Naive B cell (primary cell): ENCODE results near the gene MFAP2. TPM values are rescaled to one million over a fixed set of nuclear protein-coding genes. Genes with fewer than 3 reads are reported as not detected.

Experiments
- ATAC-seq, 2 donors: fragments of 150-1000 bp; cut with Tn5 transposase; 2 replicates each; pipeline ENCODE4 v1.10.0; 2021; ENCODE audit warnings: low read depth in 2 of 2, mild to moderate bottlenecking in 2 of 2, moderate library complexity in 2 of 2
- DNase-seq: peaks from one replicate; pipeline ENCODE4 v3.0.0; 2022
- H3K27ac Mint-ChIP-seq, 6 donors: one replicate each; pipeline ENCODE4 v1.8.0; 2020 to 2022; ENCODE audit warnings: mild to moderate bottlenecking in 6 of 6, mixed read lengths in 6 of 6, moderate library complexity in 5 of 6, inconsistent platforms in 2 of 6
- H3K27me3 Mint-ChIP-seq, 3 donors: one replicate each; pipeline ENCODE4 v1.8.0; 2021 to 2022; ENCODE audit warnings: mixed read lengths in 3 of 3, mild to moderate bottlenecking in 1 of 3
- H3K36me3 Mint-ChIP-seq, 2 donors: one replicate each; pipeline ENCODE4 v1.8.0; 2020 to 2022; ENCODE audit warnings: mixed read lengths in 2 of 2, inconsistent platforms in 1 of 2, mild to moderate bottlenecking in 1 of 2
- H3K4me1 Mint-ChIP-seq, 3 donors: one replicate each; pipeline ENCODE4 v1.8.0; 2020 to 2022; ENCODE audit warnings: mixed read lengths in 3 of 3, inconsistent platforms in 1 of 3, mild to moderate bottlenecking in 1 of 3, moderate library complexity in 1 of 3
- H3K4me3 Mint-ChIP-seq, 8 donors: one replicate each; pipeline ENCODE4 v1.8.0; 2020 to 2022; ENCODE audit warnings: mild to moderate bottlenecking in 8 of 8, mixed read lengths in 8 of 8, moderate library complexity in 8 of 8, inconsistent platforms in 2 of 8
- H3K9me3 Mint-ChIP-seq, 7 donors: one replicate each; pipeline ENCODE4 v1.8.0; 2020 to 2022; ENCODE audit warnings: mixed read lengths in 7 of 7, mild to moderate bottlenecking in 5 of 7, inconsistent platforms in 2 of 7, moderate library complexity in 1 of 7
- polyA plus RNA-seq, 6 donors: library from polyadenylated mRNA; unstranded; fragments of 300-500 nt; fragmentation: Illumina TruSeq; gene quantifications; one replicate each; pipeline ENCODE4 v1.2.3, GENCODE V29; 2021; ENCODE audit warnings: low read depth in 6 of 6

Gene MFAP2, protein sequence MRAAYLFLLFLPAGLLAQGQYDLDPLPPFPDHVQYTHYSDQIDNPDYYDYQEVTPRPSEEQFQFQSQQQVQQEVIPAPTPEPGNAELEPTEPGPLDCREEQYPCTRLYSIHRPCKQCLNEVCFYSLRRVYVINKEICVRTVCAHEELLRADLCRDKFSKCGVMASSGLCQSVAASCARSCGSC
- not detected for polyA plus RNA-seq

DNA sequence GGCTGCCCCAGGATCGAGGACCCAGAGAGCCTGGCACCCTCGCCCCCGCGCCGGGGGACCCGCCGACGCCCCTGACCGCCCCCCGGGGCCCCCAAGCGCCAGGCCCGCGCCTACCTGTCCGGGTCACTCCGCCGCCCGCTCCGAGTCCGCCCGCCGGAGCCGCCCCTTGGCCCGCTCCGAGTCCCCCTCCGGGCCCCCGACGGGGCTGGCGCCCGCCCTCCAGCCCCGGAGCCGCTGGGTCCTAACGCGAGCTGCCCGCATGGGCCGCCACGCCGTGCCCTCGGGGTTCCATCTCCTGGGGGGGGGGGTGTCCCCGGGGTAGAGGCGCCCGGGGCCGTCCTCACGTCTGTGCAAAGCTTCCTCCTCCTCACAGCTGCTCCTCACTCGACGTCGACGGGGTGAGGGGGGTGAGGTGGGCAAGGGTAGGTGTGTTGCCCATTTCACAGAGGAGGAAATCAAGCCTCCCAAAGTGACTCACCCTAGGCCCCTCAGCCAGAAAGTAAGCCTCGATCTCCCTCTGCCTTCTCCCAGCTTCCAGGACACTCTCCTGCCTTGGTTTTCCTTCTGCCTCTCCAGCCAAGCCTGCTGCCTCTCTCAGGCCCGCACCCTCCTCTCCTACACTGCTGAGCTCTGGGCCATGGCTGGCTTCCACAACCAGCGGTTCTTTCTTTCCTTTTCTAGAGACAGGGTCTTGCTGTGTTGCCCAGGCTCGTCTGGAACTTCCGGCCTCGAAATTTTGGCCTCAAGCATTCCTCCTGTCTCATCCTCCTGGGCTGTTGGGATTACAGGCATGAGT is at the start of gene MFAP2:
Gene MFAP2 (minus strand): TSS at position 148 of the 796 bp plus-strand sequence. CDS start 2,347 bp downstream, outside the sequence.
- peaks cover 0 to 14% of the 10 kb centered on the region in 2 donors for H3K36me3 Mint-ChIP-seq
- ATAC-seq (peak; percentile 54 to 65), DNase-seq (no peak)
- H3K27me3 Mint-ChIP-seq = peaks cover 16 to 35% (median 31%) of the 10 kb centered on the region in 3 donors
- peaks cover 0 to 3% (median 0%) of the 10 kb centered on the region in 7 donors for H3K9me3 Mint-ChIP-seq
- peak within 1 kb of the TSS; percentile 50 to 90 (median 80) for H3K4me3 Mint-ChIP-seq
- peak within 1 kb of the TSS in 2 of 6 donors; percentile 69 to 93 for H3K27ac Mint-ChIP-seq
- peaks cover 12 to 20% (median 13%) of the 10 kb centered on the region in 3 donors for H3K4me1 Mint-ChIP-seq

DNA sequence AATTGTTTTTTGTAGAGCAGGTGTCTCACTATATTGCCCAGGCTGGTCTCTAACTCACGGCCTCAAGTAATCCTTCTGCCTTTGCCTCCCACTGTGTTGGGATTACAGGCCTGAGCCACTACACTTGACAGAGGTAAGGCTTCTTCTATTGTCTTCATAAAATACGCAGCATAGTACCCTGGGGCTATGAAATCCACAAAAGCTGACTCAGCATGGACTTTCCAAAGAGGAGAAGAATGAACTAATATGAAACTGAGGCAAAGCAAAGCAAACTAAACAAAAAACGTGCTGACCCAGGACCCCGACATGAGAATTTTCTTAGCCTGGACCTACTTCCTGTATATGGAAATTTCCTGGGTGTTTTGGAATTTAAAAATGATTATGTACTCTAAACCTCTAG is 49.8 kb upstream of the MFAP2 start:
- Mint-ChIP-seq H3K27me3 (no peaks in the 10 kb centered on the region), H3K4me1 (no peaks in the 10 kb centered on the region), H3K36me3 (peaks cover 14 to 16% of the 10 kb centered on the region in 2 donors), H3K9me3 (no peaks in the 10 kb centered on the region), H3K4me3 (no peak overlapping the region), H3K27ac (no peak overlapping the region)
- no peak for ATAC-seq
- no peak for DNase-seq

DNA sequence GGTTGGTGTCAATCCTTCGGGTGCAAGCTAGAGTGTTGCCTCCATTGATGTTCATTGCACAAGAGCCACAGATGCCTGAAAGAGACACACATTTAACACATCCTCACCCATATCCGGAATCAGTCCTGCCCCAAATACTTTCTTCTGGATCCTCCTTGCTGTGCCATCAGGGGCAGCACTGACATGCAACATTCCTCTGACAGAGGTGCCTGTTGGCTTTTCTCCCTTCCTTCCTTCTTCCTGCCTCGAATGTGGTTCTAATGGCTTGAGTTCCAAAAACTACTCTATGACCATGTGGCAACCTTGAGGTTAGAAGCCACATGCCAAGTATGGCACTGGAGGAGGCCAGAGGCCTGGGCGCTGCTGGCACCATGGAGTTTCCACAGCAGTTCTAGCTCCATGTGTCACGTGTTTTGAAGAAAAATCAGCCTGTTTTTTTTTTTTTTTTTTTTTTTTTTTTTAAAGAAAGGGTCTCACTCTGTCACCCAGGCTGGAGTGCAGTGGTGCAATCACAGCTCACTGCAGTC is 48.3 kb upstream of the MFAP2 start:
- DNase-seq (no peak), ATAC-seq (no peak)
- Mint-ChIP-seq H3K27ac (peak overlapping the region in 2 of 6 donors; percentile 6 to 69), H3K36me3 (peaks cover 14 to 16% of the 10 kb centered on the region in 2 donors), H3K27me3 (no peaks in the 10 kb centered on the region), H3K9me3 (no peaks in the 10 kb centered on the region), H3K4me1 (peaks cover 0 to 2% (median 0%) of the 10 kb centered on the region in 3 donors), H3K4me3 (no peak overlapping the region)

DNA sequence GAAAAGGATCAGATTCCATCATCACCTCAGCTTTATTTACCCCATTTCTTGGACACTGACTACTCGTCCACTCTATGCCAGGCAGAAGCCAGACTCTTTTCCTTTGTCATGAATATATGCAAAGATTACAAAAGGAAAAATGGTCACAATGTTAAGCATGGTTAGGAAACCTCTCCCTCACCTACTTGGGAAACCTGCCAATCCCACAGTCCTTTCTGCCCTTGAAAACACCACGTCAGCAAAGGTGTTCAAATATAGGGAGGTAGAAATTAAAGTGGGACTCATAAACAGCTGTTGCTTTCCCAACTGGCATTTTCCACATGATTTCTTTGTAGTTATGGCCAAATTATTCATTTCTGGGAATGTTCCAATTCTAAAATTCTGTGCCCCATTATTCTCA is 47.5 kb upstream of the MFAP2 start:
- Mint-ChIP-seq H3K27me3 (no peaks in the 10 kb centered on the region), H3K4me1 (peaks cover 0 to 5% (median 0%) of the 10 kb centered on the region in 3 donors), H3K27ac (peak overlapping the region in 1 of 6 donors; percentile 10), H3K36me3 (peaks cover 14 to 24% of the 10 kb centered on the region in 2 donors), H3K4me3 (no peak overlapping the region), H3K9me3 (no peaks in the 10 kb centered on the region)
- DNase-seq (no peak), ATAC-seq (no peak)

DNA sequence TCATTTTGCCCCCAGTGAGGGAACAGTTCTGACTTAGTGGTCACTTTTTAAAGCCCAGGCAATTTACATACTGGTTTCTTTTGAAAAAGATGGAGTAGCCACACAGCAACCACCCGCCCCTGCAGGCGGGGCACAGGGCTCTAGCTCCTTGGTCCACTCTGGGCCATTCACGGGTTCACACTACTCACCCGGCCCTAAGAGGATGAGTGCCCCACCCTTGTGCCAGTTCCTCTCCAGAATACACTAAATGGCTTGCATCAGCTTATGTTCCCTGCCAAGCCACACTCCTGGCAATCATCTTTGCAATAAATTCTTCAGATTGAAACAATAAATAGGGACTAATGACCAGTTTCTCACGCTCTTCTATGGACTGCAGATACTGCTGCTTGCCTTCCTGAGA is 47.0 kb upstream of the MFAP2 start:
- H3K9me3 Mint-ChIP-seq = no peaks in the 10 kb centered on the region
- no peak overlapping the region for H3K27ac Mint-ChIP-seq
- no peak for DNase-seq
- peaks cover 14 to 24% of the 10 kb centered on the region in 2 donors for H3K36me3 Mint-ChIP-seq
- no peak overlapping the region for H3K4me3 Mint-ChIP-seq
- peaks cover 0 to 5% (median 0%) of the 10 kb centered on the region in 3 donors for H3K4me1 Mint-ChIP-seq
- H3K27me3 Mint-ChIP-seq = no peaks in the 10 kb centered on the region
- no peak for ATAC-seq

DNA sequence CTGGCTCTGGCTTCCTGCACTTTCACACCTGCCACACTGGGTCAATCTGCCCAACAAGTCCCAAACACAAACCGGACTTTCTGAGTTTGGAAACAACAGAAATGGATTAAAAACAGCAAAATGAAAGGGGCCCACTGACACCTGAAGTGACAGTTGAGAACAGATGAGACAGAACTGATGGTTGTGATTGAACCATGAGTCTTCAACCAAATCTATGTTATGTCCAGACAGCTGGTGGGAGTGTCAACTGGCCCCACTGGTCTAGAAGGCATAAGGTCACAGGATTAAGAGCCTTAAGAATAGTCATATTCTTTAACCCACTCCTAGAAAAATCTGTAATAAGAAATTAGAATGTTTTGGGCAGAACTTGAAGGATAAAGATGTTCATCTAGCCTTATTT is 44.3 kb upstream of the MFAP2 start:
- ATAC-seq (no peak), DNase-seq (no peak)
- Mint-ChIP-seq H3K4me1 (peaks cover 0 to 7% (median 0%) of the 10 kb centered on the region in 3 donors), H3K36me3 (peaks cover 14 to 24% of the 10 kb centered on the region in 2 donors), H3K9me3 (no peaks in the 10 kb centered on the region), H3K27me3 (no peaks in the 10 kb centered on the region), H3K27ac (peak overlapping the region in 1 of 6 donors; percentile 47), H3K4me3 (no peak overlapping the region)

DNA sequence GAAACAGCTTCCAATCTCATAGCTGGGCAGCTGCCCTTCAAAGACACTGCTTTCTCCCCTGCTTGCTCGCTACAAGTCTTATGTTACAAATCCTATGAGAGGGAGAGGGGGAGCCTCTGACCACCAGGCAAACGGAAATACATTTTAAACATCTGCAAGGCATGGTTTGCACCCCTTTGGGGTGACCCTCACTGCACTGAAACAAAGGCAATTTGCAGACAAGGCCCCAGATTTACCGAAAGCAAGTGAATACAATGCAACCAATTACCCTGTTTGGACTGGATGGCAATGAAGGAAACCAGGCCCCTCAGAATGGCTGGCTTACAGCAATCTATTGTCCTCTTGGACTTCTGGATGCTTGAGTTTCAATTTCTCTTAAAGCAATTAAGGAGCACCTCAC is 43.2 kb upstream of the MFAP2 start:
- DNase-seq (no peak), ATAC-seq (no peak)
- Mint-ChIP-seq H3K27ac (peak overlapping the region in 3 of 6 donors; percentile 33 to 67 (median 47)), H3K36me3 (peaks cover 12 to 24% of the 10 kb centered on the region in 2 donors), H3K27me3 (no peaks in the 10 kb centered on the region), H3K9me3 (no peaks in the 10 kb centered on the region), H3K4me3 (peak overlapping the region in 1 of 8 donors; percentile 44), H3K4me1 (peaks cover 10 to 16% (median 11%) of the 10 kb centered on the region in 3 donors)

DNA sequence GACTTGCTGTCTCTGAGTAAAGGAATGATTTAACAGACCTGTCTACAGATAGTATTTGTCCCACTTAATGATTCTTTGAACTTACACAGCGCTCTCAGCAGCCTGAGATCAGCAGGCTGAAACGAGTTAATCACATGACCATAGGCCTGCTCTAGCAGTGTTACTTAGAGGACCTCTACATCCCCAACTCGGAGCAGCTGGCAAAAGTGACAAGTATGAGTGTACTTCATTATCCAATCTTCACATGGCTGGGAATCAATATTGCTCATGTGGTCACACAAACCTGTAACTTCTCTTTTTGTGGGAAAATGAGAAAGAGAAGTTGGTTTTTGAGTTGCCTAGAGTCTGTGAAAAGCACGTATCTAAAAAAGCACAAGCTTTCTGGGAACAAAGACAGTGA is 42.7 kb upstream of the MFAP2 start:
- Mint-ChIP-seq H3K4me1 (peaks cover 10 to 16% (median 11%) of the 10 kb centered on the region in 3 donors), H3K36me3 (peaks cover 7 to 19% of the 10 kb centered on the region in 2 donors), H3K9me3 (no peaks in the 10 kb centered on the region), H3K27ac (no peak overlapping the region), H3K27me3 (no peaks in the 10 kb centered on the region), H3K4me3 (no peak overlapping the region)
- no peak for ATAC-seq
- DNase-seq = no peak

DNA sequence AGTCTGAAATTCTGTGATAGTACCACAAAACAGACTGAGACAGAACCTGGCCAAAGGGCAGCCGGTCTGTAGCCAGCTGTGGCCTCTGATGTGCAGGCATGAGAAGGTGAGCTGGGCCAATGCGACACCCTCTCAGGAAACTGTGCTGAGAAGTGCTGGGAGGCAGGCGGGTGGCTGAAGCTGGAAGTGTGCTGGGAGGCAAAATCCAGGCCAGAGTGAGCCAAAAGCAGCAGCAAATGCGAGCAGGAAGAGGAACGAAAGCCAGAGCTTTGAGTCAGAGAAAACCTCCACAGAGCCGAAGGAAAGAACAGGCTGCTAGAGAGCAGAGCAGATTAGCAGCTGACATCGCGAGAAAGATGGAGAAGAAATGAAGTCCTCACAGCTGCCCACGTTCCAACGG is 41.5 kb upstream of the MFAP2 start:
- peaks cover 0 to 9% of the 10 kb centered on the region in 2 donors for H3K36me3 Mint-ChIP-seq
- no peaks in the 10 kb centered on the region for H3K9me3 Mint-ChIP-seq
- ATAC-seq (no peak), DNase-seq (no peak)
- H3K27me3 Mint-ChIP-seq = no peaks in the 10 kb centered on the region
- H3K27ac Mint-ChIP-seq = peak overlapping the region in 1 of 6 donors; percentile 41
- peaks cover 10 to 16% (median 11%) of the 10 kb centered on the region in 3 donors for H3K4me1 Mint-ChIP-seq
- no peak overlapping the region for H3K4me3 Mint-ChIP-seq

DNA sequence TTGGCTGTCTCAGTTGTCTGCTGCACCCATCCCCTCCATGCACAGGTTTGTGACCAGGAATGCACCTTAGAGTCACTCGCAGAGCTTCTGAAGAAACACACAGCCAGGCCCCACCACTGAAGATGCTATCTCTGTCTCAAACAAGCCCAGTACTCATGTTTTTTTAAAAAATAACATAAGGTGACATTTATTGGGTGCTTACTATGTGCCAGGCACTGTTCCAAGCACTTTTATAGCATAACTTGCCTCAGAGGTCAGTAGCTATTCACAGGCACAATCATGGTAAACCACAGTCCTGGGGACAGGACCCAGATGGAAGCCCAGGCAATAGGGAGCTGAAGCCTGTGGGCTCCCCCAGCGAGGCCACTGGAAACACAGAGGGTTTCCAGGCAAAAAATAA is 40.1 kb upstream of the MFAP2 start:
- Mint-ChIP-seq H3K9me3 (no peaks in the 10 kb centered on the region), H3K27me3 (no peaks in the 10 kb centered on the region), H3K4me3 (no peak overlapping the region), H3K27ac (peak overlapping the region in 4 of 6 donors; percentile 11 to 63 (median 33)), H3K4me1 (peaks cover 10 to 16% (median 11%) of the 10 kb centered on the region in 3 donors), H3K36me3 (peaks cover 0 to 8% of the 10 kb centered on the region in 2 donors)
- DNase-seq = no peak
- ATAC-seq = no peak

DNA sequence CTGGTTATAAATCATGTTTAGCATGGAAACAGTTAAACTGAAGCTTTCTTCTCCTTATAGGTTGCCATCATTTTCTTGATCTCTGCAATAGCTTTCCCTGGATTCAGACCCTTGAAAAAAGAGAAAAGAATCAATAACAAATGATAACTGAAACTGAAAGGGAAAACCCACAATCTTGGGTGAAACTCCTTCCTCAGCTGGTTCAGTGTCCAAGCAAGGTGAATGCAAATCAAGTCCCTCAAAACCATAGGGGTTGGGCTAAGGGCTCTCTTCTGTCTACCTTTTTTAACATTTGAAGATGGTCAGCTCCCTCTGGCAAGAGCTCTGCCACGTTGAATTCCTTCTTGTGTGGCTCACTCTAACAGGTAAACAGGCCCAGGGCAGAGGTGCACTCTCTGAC is 38.4 kb upstream of the MFAP2 start:
- H3K9me3 Mint-ChIP-seq = no peaks in the 10 kb centered on the region
- H3K27ac Mint-ChIP-seq = peak overlapping the region; percentile 22 to 86 (median 37)
- no peaks in the 10 kb centered on the region for H3K27me3 Mint-ChIP-seq
- DNase-seq (no peak), ATAC-seq (peak; percentile 27 to 28)
- peak overlapping the region in 2 of 8 donors; percentile 30 to 52 for H3K4me3 Mint-ChIP-seq
- peaks cover 0 to 8% of the 10 kb centered on the region in 2 donors for H3K36me3 Mint-ChIP-seq
- peaks cover 10 to 16% (median 11%) of the 10 kb centered on the region in 3 donors for H3K4me1 Mint-ChIP-seq

DNA sequence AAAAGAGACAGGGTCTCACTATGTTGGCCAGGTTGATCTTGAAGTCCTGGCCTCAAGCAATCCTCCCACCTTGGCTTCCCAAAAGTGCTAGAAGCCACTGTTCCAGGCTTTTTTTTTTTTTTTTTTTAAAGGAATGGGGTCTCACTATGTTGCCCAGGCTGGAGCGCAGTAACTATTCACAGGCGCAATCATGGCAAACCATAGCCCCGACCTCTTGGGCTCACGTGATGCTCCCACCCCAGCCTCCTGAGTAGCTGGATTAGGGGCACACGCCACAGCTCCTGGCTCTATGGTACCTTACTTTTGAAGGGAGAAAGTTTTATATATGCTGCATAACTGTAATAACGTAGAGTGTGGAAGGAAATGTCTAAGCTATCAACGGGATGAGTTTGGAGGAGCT is 37.0 kb upstream of the MFAP2 start:
- H3K27ac Mint-ChIP-seq = peak overlapping the region in 2 of 6 donors; percentile 13 to 49
- no peaks in the 10 kb centered on the region for H3K36me3 Mint-ChIP-seq
- peaks cover 10 to 15% (median 14%) of the 10 kb centered on the region in 3 donors for H3K4me1 Mint-ChIP-seq
- no peaks in the 10 kb centered on the region for H3K27me3 Mint-ChIP-seq
- no peaks in the 10 kb centered on the region for H3K9me3 Mint-ChIP-seq
- ATAC-seq (no peak), DNase-seq (no peak)
- no peak overlapping the region for H3K4me3 Mint-ChIP-seq

DNA sequence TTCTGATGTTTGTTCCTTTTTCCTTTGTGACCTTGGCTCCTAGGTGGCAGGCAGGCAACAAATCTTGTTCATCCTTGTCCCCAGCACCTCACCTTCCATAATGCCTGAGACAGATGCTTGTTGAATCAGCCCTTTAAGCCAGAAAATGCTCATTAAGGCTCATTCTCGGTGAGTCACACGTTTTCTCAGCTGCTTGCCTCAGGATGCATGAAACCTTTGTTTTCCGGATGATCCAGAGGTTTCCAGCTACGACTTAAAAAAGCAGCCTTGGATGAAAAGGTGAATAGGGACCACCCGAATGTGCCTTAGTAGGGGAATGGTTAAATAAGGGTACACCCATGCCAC is 35.9 kb upstream of the MFAP2 start:
- no peaks in the 10 kb centered on the region for H3K9me3 Mint-ChIP-seq
- H3K27me3 Mint-ChIP-seq = no peaks in the 10 kb centered on the region
- ATAC-seq (no peak), DNase-seq (no peak)
- peak overlapping the region in 1 of 6 donors; percentile 64 for H3K27ac Mint-ChIP-seq
- H3K4me3 Mint-ChIP-seq = no peak overlapping the region
- peaks cover 15 to 20% (median 19%) of the 10 kb centered on the region in 3 donors for H3K4me1 Mint-ChIP-seq
- no peaks in the 10 kb centered on the region for H3K36me3 Mint-ChIP-seq
